Tibial nerve (tissue), 4 donors: ENCODE results near the gene SULF2. TPM values are rescaled to one million over a fixed set of nuclear protein-coding genes. Genes with fewer than 3 reads are reported as not detected.
A peak's percentile ranks its signal among the peaks of the same experiment; 100 is the strongest.

Source experiments
- DNase-seq, 2 donors: peaks; one replicate each; pipeline ENCODE4 v3.0.0-alpha.2; 2019; ENCODE audit warnings: low spot score in 2 of 2
- H3K27ac ChIP-seq, 4 donors: fragments of 200-600 bp; sonication (generic) in 3 of 4; one replicate each; pipeline ENCODE4 v1.5.1; 2017 to 2019; ENCODE audit warnings: mild to moderate bottlenecking in 1 of 4
- H3K27me3 ChIP-seq, 2 donors: fragments of 200-600 bp; sonication (generic) in 1 of 2; one replicate each; pipeline versions ENCODE4 v1.5.1 to v1.6.0; 2017 to 2019
- H3K36me3 ChIP-seq, 3 donors: fragments of 200-600 bp; sonication (generic); one replicate each; pipeline ENCODE4 v1.5.1; 2018 to 2019
- H3K4me1 ChIP-seq, 4 donors: fragments of 200-600 bp; sonication (generic) in 3 of 4; one replicate each; pipeline ENCODE4 v1.5.1; 2017 to 2019
- H3K4me3 ChIP-seq, 4 donors: fragments of 200-600 bp; sonication (generic) in 3 of 4; one replicate each; pipeline ENCODE4 v1.5.1; 2017 to 2019; ENCODE audit warnings: mild to moderate bottlenecking in 1 of 4, moderate library complexity in 1 of 4
- H3K9me3 ChIP-seq, 4 donors: fragments of 200-600 bp; sonication (generic) in 3 of 4; one replicate each; pipeline ENCODE4 v1.5.1; 2017 to 2019
- CTCF ChIP-seq, 5 experiments: fragments of 200-600 bp in 3 of 5; fragments of 450-650 bp in 2 of 5; sonication (generic) in 3 of 5; IDR thresholded peaks; one replicate each; pipeline ENCODE4 v1.5.1; 2016 to 2019; ENCODE audit warnings: antibody characterized with exemption in 5 of 5, mild to moderate bottlenecking in 3 of 5, moderate library complexity in 2 of 5
- EP300 ChIP-seq, 2 donors: sonication (generic); formaldehyde crosslinking; IDR thresholded peaks; one replicate each; pipeline ENCODE4 v1.6.1; 2017; ENCODE audit warnings: antibody characterized with exemption in 2 of 2, mild to moderate bottlenecking in 1 of 2
- POLR2A ChIP-seq, 2 donors: fragments of 450-650 bp; IDR thresholded peaks; one replicate each; pipeline ENCODE4 v1.6.1; 2017; ENCODE audit warnings: antibody characterized with exemption in 2 of 2, mild to moderate bottlenecking in 2 of 2, moderate library complexity in 2 of 2
- WGBS, 2 donors: methylation state at CpG; one replicate each; pipeline ENCODE4 v1.1.5; 2018; 5-methylcytosine and 5-hydroxymethylcytosine counted together
- total RNA-seq, 4 donors: library from RNA; depleted of rRNA; stranded (reverse); fragments of >200 nt; gene quantifications; one replicate each; pipeline ENCODE4 v1.1.0, GENCODE V29; 2016

The SULF2 gene
- total RNA-seq, 4 donors from 2014 or later, result 40.9 to 75.3 (median 59.8) TPM

- WGBS, 2 donors, result 68 to 74% methylated on average over 10 of the region's 10 CpGs
- H3K4me1 ChIP-seq, result no peaks in the 10 kb centered on the region
- DNase-seq, result no peak
- H3K36me3 ChIP-seq, result peaks cover 0 to 4% (median 0%) of the 10 kb centered on the region in 3 donors
- TF ChIP-seq EP300 (IDR thresholded peaks at IDR 0.05) (no peak), CTCF (IDR thresholded peaks at IDR 0.05) (no peak), POLR2A (IDR thresholded peaks at IDR 0.05) (no peak)
- no peak overlapping the region for H3K27ac ChIP-seq
- no peaks in the 10 kb centered on the region for H3K9me3 ChIP-seq
- H3K4me3 ChIP-seq, result no peak overlapping the region
- H3K27me3 ChIP-seq, result no peaks in the 10 kb centered on the region
Observed at GRCh38 chr20:47740121-47740861, 45.0 kb downstream of the SULF2 start.

GRCh38 chr20:47737923-47738322 is 47.4 kb downstream of the SULF2 start:
- no peak for DNase-seq
- H3K9me3 ChIP-seq, result no peaks in the 10 kb centered on the region
- H3K27ac ChIP-seq, result no peak overlapping the region
- TF ChIP-seq POLR2A (IDR thresholded peaks at IDR 0.05) (no peak), EP300 (IDR thresholded peaks at IDR 0.05) (no peak), CTCF (IDR thresholded peaks at IDR 0.05) (no peak)
- H3K36me3 ChIP-seq, result peaks cover 0 to 4% (median 0%) of the 10 kb centered on the region in 3 donors
- 83 to 92% methylated on average over 9 of the region's 9 CpGs for WGBS, 2 donors
- H3K4me3 ChIP-seq, result no peak overlapping the region
- no peaks in the 10 kb centered on the region for H3K27me3 ChIP-seq
- no peaks in the 10 kb centered on the region for H3K4me1 ChIP-seq

GRCh38 chr20:47736570-47737152 is 48.6 kb downstream of the SULF2 start:
- Histone ChIP-seq H3K4me1 (no peaks in the 10 kb centered on the region), H3K27me3 (no peaks in the 10 kb centered on the region), H3K27ac (no peak overlapping the region), H3K36me3 (peaks cover 0 to 4% (median 0%) of the 10 kb centered on the region in 3 donors), H3K9me3 (no peaks in the 10 kb centered on the region), H3K4me3 (no peak overlapping the region)
- no peak for DNase-seq
- 93% methylated on average over 26 of the region's 26 CpGs for WGBS, 2 donors
- TF ChIP-seq POLR2A (IDR thresholded peaks at IDR 0.05) (no peak), CTCF (IDR thresholded peaks at IDR 0.05) (no peak), EP300 (IDR thresholded peaks at IDR 0.05) (no peak)

- TF ChIP-seq CTCF (IDR thresholded peaks at IDR 0.05) (no peak), POLR2A (IDR thresholded peaks at IDR 0.05) (no peak), EP300 (IDR thresholded peaks at IDR 0.05) (peak in 1 of 2 donors; percentile 71)
- no peak overlapping the region for H3K27ac ChIP-seq
- no peaks in the 10 kb centered on the region for H3K4me1 ChIP-seq
- 84% methylated on average over 13 to 17 of the region's 17 CpGs for WGBS, 2 donors
- H3K9me3 ChIP-seq, result no peaks in the 10 kb centered on the region
- no peak overlapping the region for H3K4me3 ChIP-seq
- peaks cover 0 to 4% (median 0%) of the 10 kb centered on the region in 3 donors for H3K36me3 ChIP-seq
- peak in 1 of 2 donors; percentile 45 for DNase-seq
- no peaks in the 10 kb centered on the region for H3K27me3 ChIP-seq
Observed at GRCh38 chr20:47735412-47736400, 49.6 kb downstream of the SULF2 start.
